ENCODE measurements around the gene WDR74. TPM values are rescaled to one million over a fixed set of nuclear protein-coding genes. Genes with fewer than 3 reads are reported as not detected.
A peak's percentile ranks its signal among the peaks of the same experiment; 100 is the strongest.

Gene WDR74
- total and polyA plus RNA-seq, 2 of the 13 experiments (the other 11 are each of a cell fraction or from before 2014, with no cell fraction given): 77.0 to 83.3 TPM

DNA sequence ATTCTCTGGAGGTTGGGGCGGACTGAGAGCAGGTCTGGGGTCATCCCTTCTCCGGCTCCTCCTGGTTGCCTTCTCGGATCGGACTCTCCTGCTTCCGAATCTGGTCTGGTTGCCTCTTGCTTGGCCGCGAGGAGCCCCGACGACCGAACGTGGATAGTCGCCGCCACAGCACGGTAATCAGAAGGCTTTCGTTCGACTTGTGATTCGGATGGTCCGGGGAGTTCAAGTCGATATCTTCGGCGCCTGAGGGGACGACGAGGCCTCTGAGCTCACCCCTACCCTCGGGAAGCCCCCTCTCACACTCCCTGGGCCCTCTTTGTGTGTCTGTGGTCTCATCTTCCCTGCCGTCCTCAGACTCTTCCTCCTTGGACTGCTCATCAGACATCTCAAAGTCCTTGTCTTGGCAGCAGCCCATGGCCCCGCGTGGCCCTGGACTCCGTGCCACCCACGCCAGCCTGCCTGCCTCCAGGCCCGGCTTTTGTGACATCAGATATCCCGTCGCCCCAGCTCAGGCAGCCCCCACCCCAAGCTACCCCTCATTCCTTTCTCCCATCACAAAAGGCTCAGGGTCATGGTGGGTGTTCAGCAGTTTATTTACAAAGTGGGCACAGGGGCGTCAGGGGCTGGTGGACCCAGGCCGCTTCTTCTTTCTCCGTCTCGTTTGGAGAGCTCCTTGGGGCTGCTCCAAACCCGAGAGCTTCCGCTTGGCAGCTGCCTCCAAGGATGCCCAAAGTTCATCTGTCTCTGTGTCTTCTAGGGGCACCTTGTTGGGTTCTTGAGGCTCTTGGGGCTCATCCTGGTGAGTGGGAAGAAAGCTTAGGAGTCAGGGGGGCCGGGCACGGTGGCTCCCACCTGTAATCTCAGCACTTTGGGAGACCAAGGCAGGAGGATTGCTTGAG is 6.8 kb downstream of the WDR74 start, which contains the start of gene TEX54:
Gene TEX54 (minus strand): TSS at position 506 of the 899 bp plus-strand sequence.
- TSS peak; percentile 91 for BruUV-seq (replicated peaks)
- H3K4me3 ChIP-seq (replicated peaks in 1 of 3; ENCODE audit: insufficient read depth in 1 of 3, low read depth in 2 of 3, low read length in 3 of 3): peak within 1 kb of the TSS; percentile 78 to 100 (median 99)
- peaks cover 35% of the 10 kb centered on the region for H3K4me1 ChIP-seq (ENCODE audit: insufficient read depth, low read length)
- no peak within 1 kb of the TSS for H2AFZ ChIP-seq (ENCODE audit: low read length)
- peak within 1 kb of the TSS; percentile 94 for H3K9ac ChIP-seq (ENCODE audit: insufficient read depth, low read depth, low read length)
- H3K36me3 ChIP-seq (replicated peaks in 1 of 2; ENCODE audit: control insufficient read depth in 1 of 2, insufficient read depth in 2 of 2, low read length in 2 of 2): peaks cover 19 to 39% of the 10 kb centered on the region in 2 experiments
- in situ Hi-C loops (cut with HindIII; ENCODE audit: extremely low pct_ligation_motif_present, low pct_unique_long_range_greater_than_20kb) (loop anchor here (5.0 kb wide), 1 partner anchor 45 kb away; the partner anchor contains the start of gene TMEM179B), intact Hi-C loops (cut with micrococcal nuclease; ENCODE audit: unreplicated experiment) (no loop called here)
- peak within 1 kb of the TSS; percentile 92 for H3K4me2 ChIP-seq (ENCODE audit: low read depth, low read length)
- CTCF ChIA-PET (ENCODE audit: low intra/inter-chr PET ratio, low total read pairs): no interaction called here
- WGBS (ENCODE audit: low lambda C conversion rate): 21% methylated on average over 37 of the region's 40 CpGs
- FAIRE-seq (no peak), ATAC-seq (peak; percentile 20), DNase-seq (ENCODE audit: low spot score) (no peak)
- POLR2A ChIA-PET: interaction anchor here (0.6 to 2.8 kb wide), 36 partner anchors 8 to 259 kb away, joined by 3 to 164 read pairs (median 6); partner anchors contain the start of genes BSCL2, C11orf98, CSKMT and EEF1G
- no peaks in the 10 kb centered on the region for H3K9me3 ChIP-seq (ENCODE audit: low read length)
- peaks cover 37% of the 10 kb centered on the region for H3K79me2 ChIP-seq (ENCODE audit: insufficient read depth, low read length)
- H3K27ac ChIP-seq (ENCODE audit: extremely low read length, insufficient read depth, low read length): peak within 1 kb of the TSS; percentile 95
- no peaks in the 10 kb centered on the region; a peak in 1 of 5 replicates for H3K27me3 ChIP-seq (ENCODE audit: control insufficient read depth in 1 of 2, insufficient read depth in 2 of 2, low read length in 2 of 2)
- no peaks in the 10 kb centered on the region for H4K20me1 ChIP-seq (ENCODE audit: insufficient read depth, low read length)
- TF ChIP-seq MXI1 (IDR thresholded peaks at IDR 0.05; ENCODE audit: borderline replicate concordance, low read depth, low read length) (no peak), PHF8 (CRISPR knock-in tag; IDR thresholded peaks at IDR 0.05) (peak; percentile 11), ZSCAN20 (CRISPR knock-in tag; IDR thresholded peaks at IDR 0.05; ENCODE audit: borderline replicate concordance) (0 out of 2 replicates have a peak, but pooled peaks have one; percentile 58), ZNF674 (CRISPR knock-in tag; IDR thresholded peaks at IDR 0.05; ENCODE audit: low read depth) (no peak), HMGA1 (CRISPR knock-in tag; conservative IDR thresholded peaks at IDR 0.05) (no peak), KDM2A (CRISPR knock-in tag; IDR thresholded peaks at IDR 0.05; ENCODE audit: borderline replicate concordance, low read depth) (peak; percentile 48), CEBPZ (IDR thresholded peaks at IDR 0.05; ENCODE audit: low read length) (no peak), ZFP91 (CRISPR knock-in tag; IDR thresholded peaks at IDR 0.05; ENCODE audit: borderline replicate concordance) (peak; percentile 97; the same call in 1 of the 2 replicates), ZNF777 (CRISPR knock-in tag; IDR thresholded peaks at IDR 0.05) (peak; percentile 60; the same call in 1 of the 2 replicates), ZNF451 (CRISPR knock-in tag; IDR thresholded peaks at IDR 0.05) (0 out of 2 replicates have a peak, but pooled peaks have one; percentile 15), ZNF766 (CRISPR knock-in tag; IDR thresholded peaks at IDR 0.05; ENCODE audit: borderline replicate concordance) (0 out of 2 replicates have a peak, but pooled peaks have one; percentile 23), ZBTB10 (CRISPR knock-in tag; IDR thresholded peaks at IDR 0.05; ENCODE audit: borderline replicate concordance) (no peak)
- TF ChIP-seq, protein P1, sequence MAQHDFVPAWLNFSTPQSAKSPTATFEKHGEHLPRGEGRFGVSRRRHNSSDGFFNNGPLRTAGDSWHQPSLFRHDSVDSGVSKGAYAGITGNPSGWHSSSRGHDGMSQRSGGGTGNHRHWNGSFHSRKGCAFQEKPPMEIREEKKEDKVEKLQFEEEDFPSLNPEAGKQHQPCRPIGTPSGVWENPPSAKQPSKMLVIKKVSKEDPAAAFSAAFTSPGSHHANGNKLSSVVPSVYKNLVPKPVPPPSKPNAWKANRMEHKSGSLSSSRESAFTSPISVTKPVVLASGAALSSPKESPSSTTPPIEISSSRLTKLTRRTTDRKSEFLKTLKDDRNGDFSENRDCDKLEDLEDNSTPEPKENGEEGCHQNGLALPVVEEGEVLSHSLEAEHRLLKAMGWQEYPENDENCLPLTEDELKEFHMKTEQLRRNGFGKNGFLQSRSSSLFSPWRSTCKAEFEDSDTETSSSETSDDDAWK (CRISPR knock-in tag; IDR thresholded peaks at IDR 0.05): no peak

All from HepG2 (cell line).